DMS 273 (cell line): ENCODE results near the gene MKNK2.
"Not testable (repeated sequence)": the region's sequence is repeated elsewhere in the genome, so short reads cannot be mapped to it uniquely, and the experiment has no call there.

ENCODE experiments used
- DNase-seq: peaks from one replicate; lab custom pipeline; 2025; ENCODE audit not compliant: unreplicated experiment; lab: John Stamatoyannopoulos, UW

Gene MKNK2

GRCh38 chr19:1997353-1998233 is 53.5 kb downstream of the MKNK2 start:
- no peak for DNase-seq

- DNase-seq, result no peak
Observed at GRCh38 chr19:1992759-1993260, 58.2 kb downstream of the MKNK2 start.

- no peak for DNase-seq
Observed at GRCh38 chr19:1991018-1991913, 59.8 kb downstream of the MKNK2 start.

- DNase-seq, result no peak
Observed at GRCh38 chr19:1990230-1991017, 60.6 kb downstream of the MKNK2 start.

- peak; percentile 56 for DNase-seq
Observed at GRCh38 chr19:1989513-1990229, 61.4 kb downstream of the MKNK2 start.

GRCh38 chr19:1988464-1988863 is 62.6 kb downstream of the MKNK2 start:
- not testable (repeated sequence) for DNase-seq
